DND-41 (cell line): ENCODE measurements around the gene SRMS.

Experiments used
- CTCF ChIP-seq: IDR thresholded peaks from 2 replicates; pipeline ENCODE4 v1.5.1; 2012; ENCODE audit warnings: borderline replicate concordance, low read length, moderate library complexity, mild to moderate bottlenecking; ENCODE audit not compliant: poor library complexity, severe bottlenecking; ENCODE audit errors: extremely low read depth
- EZH2 ChIP-seq: IDR thresholded peaks from 3 replicates; pipeline ENCODE4 v1.6.1; 2012; ENCODE audit warnings: borderline replicate concordance, low read depth, mild to moderate bottlenecking, moderate library complexity, low read length, inconsistent platforms; ENCODE audit not compliant: severe bottlenecking

GRCh38 chr20:63558804-63559484, 11.4 kb upstream of the SRMS start:
- no peak for TF ChIP-seq CTCF
- no peak for TF ChIP-seq EZH2
